ENCODE data around the gene LRBA. TPM values are rescaled to one million over a fixed set of nuclear protein-coding genes. Genes with fewer than 3 reads are reported as not detected.

The LRBA gene
- total RNA-seq, 1 donor from 2014 or later: 28.2 TPM

GRCh38 chr4:150779707-150780106 lies 235.4 kb downstream of the LRBA start:
- DNase-seq (ENCODE audit: low read depth, low spot score): no peak
- Mint-ChIP-seq H3K4me3 (no peak overlapping the region), H3K9me3 (no peaks in the 10 kb centered on the region), H3K36me3 (ENCODE audit: low read depth) (no peaks in the 10 kb centered on the region), H3K27ac (ENCODE audit: unreplicated experiment) (no peak overlapping the region), H3K27me3 (ENCODE audit: low read depth) (no peaks in the 10 kb centered on the region), H3K4me1 (peaks cover 10% of the 10 kb centered on the region)
- no peak for TF ChIP-seq CTCF (conservative IDR thresholded peaks at IDR 0.05)

DNA sequence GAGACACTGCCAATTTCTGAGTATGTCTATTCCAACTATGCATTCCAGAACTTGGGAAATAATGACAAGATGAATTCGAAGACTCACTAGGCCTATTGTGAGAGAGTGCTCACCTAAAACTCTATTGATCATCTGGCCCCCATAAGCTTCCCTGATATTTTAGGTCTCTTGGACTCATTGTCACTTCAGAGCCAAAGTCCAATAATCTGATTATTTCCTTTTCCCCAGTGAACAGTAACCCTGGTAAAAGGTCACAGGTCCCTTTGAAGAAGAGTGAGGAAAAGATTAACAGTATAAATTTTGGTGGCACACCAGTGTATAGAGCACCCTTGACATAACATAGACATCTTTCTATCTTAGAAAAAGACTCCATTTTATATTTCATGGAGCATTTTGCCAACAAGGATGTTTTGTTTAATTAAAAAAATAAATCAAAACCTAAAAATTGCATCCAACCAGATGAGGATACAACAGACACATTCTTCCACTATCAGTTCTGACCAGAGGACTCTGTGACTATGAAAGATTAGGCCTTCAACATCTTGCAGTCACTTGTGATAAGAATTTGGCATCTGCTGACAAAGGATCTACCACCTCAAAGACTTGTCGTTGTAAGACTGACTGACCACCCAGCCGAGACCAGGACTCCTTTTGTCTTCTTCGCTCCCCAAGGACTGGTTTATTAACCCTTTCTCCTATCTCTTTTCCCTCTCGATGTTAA lies 241.2 kb downstream of the LRBA start:
- DNase-seq (ENCODE audit: low read depth, low spot score): no peak
- H3K4me3 Mint-ChIP-seq: no peak overlapping the region
- H3K4me1 Mint-ChIP-seq: peaks cover 4% of the 10 kb centered on the region
- H3K27ac Mint-ChIP-seq (ENCODE audit: unreplicated experiment): no peak overlapping the region
- H3K27me3 Mint-ChIP-seq (ENCODE audit: low read depth): no peaks in the 10 kb centered on the region
- H3K36me3 Mint-ChIP-seq (ENCODE audit: low read depth): no peaks in the 10 kb centered on the region
- H3K9me3 Mint-ChIP-seq: no peaks in the 10 kb centered on the region
- TF ChIP-seq CTCF (conservative IDR thresholded peaks at IDR 0.05): no peak

GRCh38 chr4:150773032-150773431 lies 242.1 kb downstream of the LRBA start:
- H3K27ac Mint-ChIP-seq (ENCODE audit: unreplicated experiment): no peak overlapping the region
- peaks cover 4% of the 10 kb centered on the region for H3K4me1 Mint-ChIP-seq
- no peak overlapping the region for H3K4me3 Mint-ChIP-seq
- DNase-seq (ENCODE audit: low read depth, low spot score): no peak
- TF ChIP-seq CTCF (conservative IDR thresholded peaks at IDR 0.05): no peak
- H3K36me3 Mint-ChIP-seq (ENCODE audit: low read depth): no peaks in the 10 kb centered on the region
- no peaks in the 10 kb centered on the region for H3K27me3 Mint-ChIP-seq (ENCODE audit: low read depth)
- H3K9me3 Mint-ChIP-seq: no peaks in the 10 kb centered on the region

GRCh38 chr4:150771382-150771781 lies 243.7 kb downstream of the LRBA start:
- DNase-seq (ENCODE audit: low read depth, low spot score): no peak
- peaks cover 4% of the 10 kb centered on the region for H3K4me1 Mint-ChIP-seq
- H3K27me3 Mint-ChIP-seq (ENCODE audit: low read depth): no peaks in the 10 kb centered on the region
- H3K27ac Mint-ChIP-seq (ENCODE audit: unreplicated experiment): no peak overlapping the region
- TF ChIP-seq CTCF (conservative IDR thresholded peaks at IDR 0.05): no peak
- H3K4me3 Mint-ChIP-seq: no peak overlapping the region
- H3K9me3 Mint-ChIP-seq: no peaks in the 10 kb centered on the region
- H3K36me3 Mint-ChIP-seq (ENCODE audit: low read depth): peaks cover 3% of the 10 kb centered on the region

- DNase-seq (ENCODE audit: low read depth, low spot score): no peak
- H3K36me3 Mint-ChIP-seq (ENCODE audit: low read depth): peaks cover 3% of the 10 kb centered on the region
- peaks cover 4% of the 10 kb centered on the region for H3K4me1 Mint-ChIP-seq
- H3K4me3 Mint-ChIP-seq: no peak overlapping the region
- no peak overlapping the region for H3K27ac Mint-ChIP-seq (ENCODE audit: unreplicated experiment)
- H3K27me3 Mint-ChIP-seq (ENCODE audit: low read depth): no peaks in the 10 kb centered on the region
- no peaks in the 10 kb centered on the region for H3K9me3 Mint-ChIP-seq
- TF ChIP-seq CTCF (conservative IDR thresholded peaks at IDR 0.05): no peak
These were observed 245.2 kb downstream of the LRBA start for GRCh38 chr4:150769845-150770244.
